Chondrocyte (in vitro differentiated cells): ENCODE measurements around the gene TMEM170A. TPM values are rescaled to one million over a fixed set of nuclear protein-coding genes. Genes with fewer than 3 reads are reported as not detected.
"Not testable (repeated sequence)": the region's sequence is repeated elsewhere in the genome, so short reads cannot be mapped to it uniquely, and the experiment has no call there.

Experiments used
- DNase-seq: peaks from one replicate; pipeline ENCODE4 v3.0.0; 2021; ENCODE audit warnings: mixed read lengths, low spot score
- H3K27ac Mint-ChIP-seq: one replicate; pipeline ENCODE4 v1.8.0; 2021; ENCODE audit warnings: mild to moderate bottlenecking, moderate library complexity, mixed read lengths; ENCODE audit not compliant: unreplicated experiment
- H3K27me3 Mint-ChIP-seq: 2 replicates; pipeline ENCODE4 v1.8.0; 2021; ENCODE audit warnings: low read depth, mixed read lengths
- H3K36me3 Mint-ChIP-seq: 2 replicates; pipeline ENCODE4 v1.8.0; 2021; ENCODE audit warnings: low read depth, mixed read lengths
- H3K4me1 Mint-ChIP-seq: 2 replicates; pipeline ENCODE4 v1.8.0; 2021; ENCODE audit warnings: low read depth, mild to moderate bottlenecking, mixed read lengths
- H3K4me3 Mint-ChIP-seq: one replicate; pipeline ENCODE4 v1.8.0; 2021; ENCODE audit warnings: mild to moderate bottlenecking, moderate library complexity, mixed read lengths; ENCODE audit not compliant: unreplicated experiment
- H3K9me3 Mint-ChIP-seq: 2 replicates; pipeline ENCODE4 v1.8.0; 2021; ENCODE audit warnings: low read depth, mixed read lengths
- total RNA-seq: library from RNA; stranded (reverse); gene quantifications from 3 replicates; pipeline ENCODE4 v1.2.1, GENCODE V29; 2021
- TF ChIP-seq, protein P1 (sequence below): fragments of 200-600 bp; sonication (generic); IDR thresholded peaks from 2 replicates; pipeline ENCODE4 v1.5.0; 2021; ENCODE audit warnings: antibody characterized with exemption, mild to moderate bottlenecking, moderate library complexity

Gene TMEM170A
- total RNA-seq, 1 donor from 2014 or later: 13.4 TPM

DNA sequence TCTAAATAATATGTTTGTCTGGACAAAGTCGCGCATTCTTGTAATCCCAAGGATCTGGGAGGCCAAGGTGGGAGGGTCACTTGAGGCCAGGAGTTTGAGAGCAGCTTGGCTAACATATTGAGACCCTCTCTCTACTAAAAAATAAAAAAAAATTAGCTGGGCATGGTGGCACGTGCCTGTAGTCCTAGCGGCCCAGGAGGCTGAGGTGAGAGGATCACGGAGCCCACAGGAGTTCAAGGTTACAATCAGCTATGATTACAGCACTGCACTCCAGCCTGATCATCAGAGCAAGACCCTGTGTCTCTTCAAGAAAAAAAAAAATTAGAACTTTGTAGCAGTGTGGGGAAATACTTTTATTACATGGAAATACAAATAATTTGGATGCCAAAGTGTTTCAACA lies 36.9 kb upstream of the TMEM170A start:
- H3K4me3 Mint-ChIP-seq: no peak overlapping the region
- H3K4me1 Mint-ChIP-seq: peaks cover 27% of the 10 kb centered on the region
- H3K9me3 Mint-ChIP-seq: no peaks in the 10 kb centered on the region
- no peaks in the 10 kb centered on the region for H3K27me3 Mint-ChIP-seq
- no peak for DNase-seq
- H3K27ac Mint-ChIP-seq: peak overlapping the region; percentile 22
- no peaks in the 10 kb centered on the region for H3K36me3 Mint-ChIP-seq
- TF ChIP-seq, protein P1, sequence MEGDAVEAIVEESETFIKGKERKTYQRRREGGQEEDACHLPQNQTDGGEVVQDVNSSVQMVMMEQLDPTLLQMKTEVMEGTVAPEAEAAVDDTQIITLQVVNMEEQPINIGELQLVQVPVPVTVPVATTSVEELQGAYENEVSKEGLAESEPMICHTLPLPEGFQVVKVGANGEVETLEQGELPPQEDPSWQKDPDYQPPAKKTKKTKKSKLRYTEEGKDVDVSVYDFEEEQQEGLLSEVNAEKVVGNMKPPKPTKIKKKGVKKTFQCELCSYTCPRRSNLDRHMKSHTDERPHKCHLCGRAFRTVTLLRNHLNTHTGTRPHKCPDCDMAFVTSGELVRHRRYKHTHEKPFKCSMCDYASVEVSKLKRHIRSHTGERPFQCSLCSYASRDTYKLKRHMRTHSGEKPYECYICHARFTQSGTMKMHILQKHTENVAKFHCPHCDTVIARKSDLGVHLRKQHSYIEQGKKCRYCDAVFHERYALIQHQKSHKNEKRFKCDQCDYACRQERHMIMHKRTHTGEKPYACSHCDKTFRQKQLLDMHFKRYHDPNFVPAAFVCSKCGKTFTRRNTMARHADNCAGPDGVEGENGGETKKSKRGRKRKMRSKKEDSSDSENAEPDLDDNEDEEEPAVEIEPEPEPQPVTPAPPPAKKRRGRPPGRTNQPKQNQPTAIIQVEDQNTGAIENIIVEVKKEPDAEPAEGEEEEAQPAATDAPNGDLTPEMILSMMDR: no peak

DNA sequence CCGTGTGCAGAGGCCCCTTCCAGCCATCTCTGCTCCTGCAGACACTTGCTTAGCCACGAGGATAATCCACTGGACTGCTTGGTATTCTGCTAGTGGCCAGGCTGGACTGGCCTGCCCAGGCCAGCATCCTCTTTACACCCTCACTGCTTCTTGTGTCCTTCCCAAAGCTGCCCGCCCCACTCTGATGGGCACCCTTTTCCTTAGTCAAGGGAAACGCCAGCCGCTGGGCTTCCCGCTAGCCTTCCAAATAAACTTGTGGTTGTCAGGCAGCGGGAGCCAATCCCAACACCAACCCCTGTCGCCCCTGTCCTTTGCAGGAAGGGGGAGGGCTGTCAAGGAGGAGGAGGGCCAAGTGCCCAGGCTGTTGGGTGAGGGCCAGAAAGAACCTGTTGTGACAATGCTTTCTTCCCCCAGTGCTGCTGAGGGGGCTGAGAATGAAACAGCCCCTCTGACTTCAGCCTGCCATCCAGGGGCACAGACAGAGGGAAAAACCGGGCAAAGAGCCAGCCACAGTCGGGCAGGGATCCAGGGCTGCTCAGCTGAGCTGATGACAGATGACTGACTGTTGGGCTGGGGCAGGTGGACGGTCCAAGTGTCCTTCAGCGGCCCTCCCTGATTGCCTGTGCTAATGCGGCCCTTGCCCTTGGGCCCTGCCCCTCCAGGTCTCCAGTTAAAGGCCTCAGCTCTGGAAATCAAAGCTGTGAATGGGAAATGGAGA lies 34.3 kb upstream of the TMEM170A start:
- H3K4me1 Mint-ChIP-seq: peaks cover 27% of the 10 kb centered on the region
- H3K4me3 Mint-ChIP-seq, H3K9me3 Mint-ChIP-seq, H3K27me3 Mint-ChIP-seq, H3K27ac Mint-ChIP-seq, DNase-seq, H3K36me3 Mint-ChIP-seq: not testable (repeated sequence)

DNA sequence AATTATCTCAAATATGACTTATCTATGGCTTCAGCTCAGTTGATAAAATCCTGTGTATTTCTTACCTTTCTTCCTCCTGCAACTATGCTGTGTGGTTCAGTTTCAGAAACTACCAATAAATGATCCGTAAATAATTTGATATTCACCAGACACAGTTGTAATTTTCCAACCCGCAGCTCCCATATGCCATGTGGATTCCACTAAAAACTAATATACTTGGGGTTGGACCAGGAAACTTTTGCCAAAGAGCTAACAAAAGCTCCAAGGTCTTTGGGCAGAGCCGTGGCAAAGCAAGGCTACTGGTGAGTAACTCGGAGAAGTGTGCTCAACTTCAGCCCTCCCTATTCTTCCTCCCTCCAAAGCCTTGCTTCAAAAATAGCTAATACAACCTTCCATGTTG lies 33.1 kb upstream of the TMEM170A start:
- Mint-ChIP-seq H3K36me3 (no peaks in the 10 kb centered on the region), H3K27me3 (no peaks in the 10 kb centered on the region), H3K9me3 (no peaks in the 10 kb centered on the region), H3K27ac (no peak overlapping the region), H3K4me3 (no peak overlapping the region), H3K4me1 (peaks cover 27% of the 10 kb centered on the region)
- DNase-seq: no peak
- TF ChIP-seq, protein P1: no peak

DNA sequence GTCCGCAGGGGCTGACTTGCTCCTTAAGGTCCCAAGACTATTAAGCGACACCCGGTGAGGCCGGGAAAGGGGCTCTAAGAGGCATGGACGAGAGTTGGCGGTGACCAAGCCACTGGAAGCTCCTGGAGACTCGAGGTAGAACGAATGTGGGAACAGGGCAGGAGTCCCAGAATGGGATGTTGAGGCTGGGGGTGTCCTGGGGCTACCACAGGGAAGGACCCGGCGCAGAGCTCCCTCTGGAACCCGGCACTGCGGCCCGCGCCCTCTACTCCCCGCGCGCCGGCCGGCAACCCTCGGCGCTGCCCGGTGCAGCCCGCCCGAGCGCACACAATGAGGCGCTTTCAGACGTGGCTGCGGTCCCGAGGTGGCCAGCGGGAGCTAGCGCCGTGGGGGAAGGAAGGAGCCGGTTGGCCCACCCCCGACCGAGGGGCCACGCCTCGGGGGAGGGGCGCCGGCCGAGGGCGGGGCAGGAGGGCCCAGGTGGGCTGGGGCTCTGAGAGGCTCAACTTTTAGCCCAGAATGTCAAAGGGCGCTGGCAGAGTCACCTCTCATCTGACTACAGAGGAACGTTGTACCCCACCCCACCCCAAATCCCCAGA lies 30.7 kb upstream of the TMEM170A start, which contains the start of gene CHST6:
TSS of gene CHST6 (minus strand) at position 366 of the 599 bp plus-strand sequence. CDS start 15,613 bp downstream, outside the sequence.
- TF ChIP-seq, protein P1: no peak
- no peak for DNase-seq
- Mint-ChIP-seq H3K27ac (peak within 1 kb of the TSS; percentile 47), H3K36me3 (no peaks in the 10 kb centered on the region), H3K4me1 (peaks cover 23% of the 10 kb centered on the region), H3K9me3 (no peaks in the 10 kb centered on the region), H3K4me3 (peak within 1 kb of the TSS; percentile 83), H3K27me3 (no peaks in the 10 kb centered on the region)

DNA sequence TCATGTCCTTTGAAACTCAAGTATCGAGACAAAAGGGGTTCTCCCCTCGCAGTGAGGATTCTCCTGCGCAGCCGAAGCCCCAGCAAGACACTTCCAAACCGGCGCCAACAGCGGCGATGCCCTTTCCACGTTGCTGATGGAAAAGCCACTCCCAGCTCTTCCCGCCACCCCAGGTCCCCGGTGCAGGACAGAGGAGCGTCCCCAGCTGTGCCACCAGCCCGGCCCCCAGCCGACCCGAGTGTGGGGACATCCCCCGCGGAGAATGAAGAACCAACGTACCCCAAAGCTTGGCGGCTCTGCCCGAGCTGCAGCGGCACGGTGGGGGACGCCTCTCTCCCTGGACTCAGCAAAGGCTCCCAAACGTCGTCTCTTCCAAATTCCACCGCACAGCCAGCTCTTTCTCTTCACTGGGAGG lies 30.2 kb upstream of the TMEM170A start:
- peak overlapping the region; percentile 83 for H3K4me3 Mint-ChIP-seq
- TF ChIP-seq, protein P1: no peak
- no peak for DNase-seq
- peaks cover 22% of the 10 kb centered on the region for H3K4me1 Mint-ChIP-seq
- no peaks in the 10 kb centered on the region for H3K9me3 Mint-ChIP-seq
- peak overlapping the region; percentile 47 for H3K27ac Mint-ChIP-seq
- no peaks in the 10 kb centered on the region for H3K27me3 Mint-ChIP-seq
- H3K36me3 Mint-ChIP-seq: no peaks in the 10 kb centered on the region
